ENCODE results near the gene CLEC18A. TPM values are rescaled to one million over a fixed set of nuclear protein-coding genes. Genes with fewer than 3 reads are reported as not detected.
A peak's percentile ranks its signal among the peaks of the same experiment; 100 is the strongest.

CLEC18A gene
- total RNA-seq, 1 experiment from 2014 or later: 1.6 TPM

DNA sequence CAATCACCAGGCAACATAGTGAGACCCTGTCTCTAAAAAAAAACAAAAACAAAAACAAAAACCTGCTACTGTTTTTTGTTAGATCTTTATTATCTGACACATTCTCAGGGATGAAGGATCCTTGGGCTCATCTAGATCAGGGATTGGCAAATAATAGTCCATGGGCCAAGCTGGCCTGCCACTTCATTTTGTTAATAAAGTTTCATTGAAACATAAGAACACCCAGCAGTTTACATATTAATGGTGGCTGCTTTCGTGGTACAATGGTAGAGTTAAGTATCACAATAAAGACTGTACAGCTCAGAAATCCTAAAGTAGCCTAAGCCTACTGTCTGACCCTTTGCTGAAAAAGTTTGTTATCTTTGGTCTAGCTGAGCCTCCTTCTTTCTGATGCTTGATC lies 32.9 kb upstream of the CLEC18A start:
- Histone ChIP-seq H3K4me2 (ENCODE audit: insufficient read depth, insufficient read length, low read length) (no peak overlapping the region), H3K23ac (ENCODE audit: insufficient read length, low read depth, low read length) (no peak overlapping the region), H2BK12ac (ENCODE audit: insufficient read length, low read depth, low read length) (peak overlapping the region; percentile 83), H2BK120ac (ENCODE audit: low read depth, low read length, poor library complexity, severe bottlenecking) (no peak overlapping the region), H3K79me1 (ENCODE audit: insufficient read depth, low read depth, low read length, poor library complexity, severe bottlenecking) (no peaks in the 10 kb centered on the region), H3K56ac (ENCODE audit: insufficient read length, low read depth, low read length) (no peak overlapping the region), H3T11ph (ENCODE audit: low read length) (no peak overlapping the region), H3K23me2 (ENCODE audit: insufficient read length, low read depth, low read length, poor library complexity, severe bottlenecking) (no peaks in the 10 kb centered on the region), H3K79me2 (ENCODE audit: insufficient read depth, low read length) (no peaks in the 10 kb centered on the region), H4K5ac (ENCODE audit: insufficient read length, low read depth, low read length) (no peak overlapping the region), H3K9me3 (ENCODE audit: control insufficient read depth, low read depth, low read length) (no peaks in the 10 kb centered on the region), H2BK15ac (ENCODE audit: low read depth, low read length) (no peak overlapping the region), H4K91ac (ENCODE audit: insufficient read length, low read depth, low read length) (no peak overlapping the region), H4K20me1 (ENCODE audit: control insufficient read depth, insufficient read depth, insufficient read length) (no peaks in the 10 kb centered on the region), H4K8ac (replicated peaks; ENCODE audit: insufficient read length, low read depth, low read length) (no peak overlapping the region), H3K27me3 (ENCODE audit: insufficient read depth, low read length) (no peaks in the 10 kb centered on the region), H3K18ac (ENCODE audit: insufficient read length, low read depth, low read length) (no peak overlapping the region), H2AK5ac (ENCODE audit: insufficient read length, low read length) (no peak overlapping the region), H3K9ac (ENCODE audit: extremely low read depth, insufficient read length, low read length) (no peak overlapping the region), H2AFZ (ENCODE audit: low read length) (no peak overlapping the region), H3K4ac (ENCODE audit: low read depth, low read length) (no peak overlapping the region), H2BK20ac (ENCODE audit: low read depth, low read length, poor library complexity, severe bottlenecking) (no peak overlapping the region), H3K27ac (ENCODE audit: insufficient read length, low read depth, low read length) (no peak overlapping the region), H3K4me1 (ENCODE audit: insufficient read depth, low read length) (0 out of 2 replicates have a peak, but pooled peaks cover 4% of the 10 kb centered on the region), H3K14ac (ENCODE audit: insufficient read depth, low read length) (no peak overlapping the region), H2BK5ac (ENCODE audit: insufficient read length, low read length) (no peak overlapping the region)
- TF ChIP-seq, protein P1, sequence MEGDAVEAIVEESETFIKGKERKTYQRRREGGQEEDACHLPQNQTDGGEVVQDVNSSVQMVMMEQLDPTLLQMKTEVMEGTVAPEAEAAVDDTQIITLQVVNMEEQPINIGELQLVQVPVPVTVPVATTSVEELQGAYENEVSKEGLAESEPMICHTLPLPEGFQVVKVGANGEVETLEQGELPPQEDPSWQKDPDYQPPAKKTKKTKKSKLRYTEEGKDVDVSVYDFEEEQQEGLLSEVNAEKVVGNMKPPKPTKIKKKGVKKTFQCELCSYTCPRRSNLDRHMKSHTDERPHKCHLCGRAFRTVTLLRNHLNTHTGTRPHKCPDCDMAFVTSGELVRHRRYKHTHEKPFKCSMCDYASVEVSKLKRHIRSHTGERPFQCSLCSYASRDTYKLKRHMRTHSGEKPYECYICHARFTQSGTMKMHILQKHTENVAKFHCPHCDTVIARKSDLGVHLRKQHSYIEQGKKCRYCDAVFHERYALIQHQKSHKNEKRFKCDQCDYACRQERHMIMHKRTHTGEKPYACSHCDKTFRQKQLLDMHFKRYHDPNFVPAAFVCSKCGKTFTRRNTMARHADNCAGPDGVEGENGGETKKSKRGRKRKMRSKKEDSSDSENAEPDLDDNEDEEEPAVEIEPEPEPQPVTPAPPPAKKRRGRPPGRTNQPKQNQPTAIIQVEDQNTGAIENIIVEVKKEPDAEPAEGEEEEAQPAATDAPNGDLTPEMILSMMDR (conservative IDR thresholded peaks at IDR 0.05): no peak
- Mint-ChIP-seq H3K4me1 (peaks cover 16 to 19% of the 10 kb centered on the region in 2 experiments), H3K9me3 (no peaks in the 10 kb centered on the region), H3K27ac (peak overlapping the region in 2 of 3 experiments; percentile 25 to 87; a peak in 4 of 7 replicates), H3K4me3 (no peak overlapping the region), H3K36me3 (ENCODE audit: insufficient read depth in 1 of 3, low read depth in 3 of 3) (peaks cover 0 to 8% (median 0%) of the 10 kb centered on the region in 3 experiments; a peak in 3 of 7 replicates), H3K27me3 (ENCODE audit: low read depth) (no peaks in the 10 kb centered on the region)
- DNase-seq: no peak
- WGBS (ENCODE audit: extremely low coverage, insufficient read length, low lambda C conversion rate): no CpG with 5 or more reads among the region's 1 CpG
